HUDEP-2 (cell line): Measurements from ENCODE around the gene TPPP.
"Not testable (repeated sequence)": the region's sequence is repeated elsewhere in the genome, so short reads cannot be mapped to it uniquely, and the experiment has no call there.

Experiments used
- DNase-seq, 76 experiments: peaks; one replicate each; lab custom pipeline; 2025; ENCODE audit not compliant: unreplicated experiment in 76 of 76; lab: John Stamatoyannopoulos, UW

The TPPP gene

DNA sequence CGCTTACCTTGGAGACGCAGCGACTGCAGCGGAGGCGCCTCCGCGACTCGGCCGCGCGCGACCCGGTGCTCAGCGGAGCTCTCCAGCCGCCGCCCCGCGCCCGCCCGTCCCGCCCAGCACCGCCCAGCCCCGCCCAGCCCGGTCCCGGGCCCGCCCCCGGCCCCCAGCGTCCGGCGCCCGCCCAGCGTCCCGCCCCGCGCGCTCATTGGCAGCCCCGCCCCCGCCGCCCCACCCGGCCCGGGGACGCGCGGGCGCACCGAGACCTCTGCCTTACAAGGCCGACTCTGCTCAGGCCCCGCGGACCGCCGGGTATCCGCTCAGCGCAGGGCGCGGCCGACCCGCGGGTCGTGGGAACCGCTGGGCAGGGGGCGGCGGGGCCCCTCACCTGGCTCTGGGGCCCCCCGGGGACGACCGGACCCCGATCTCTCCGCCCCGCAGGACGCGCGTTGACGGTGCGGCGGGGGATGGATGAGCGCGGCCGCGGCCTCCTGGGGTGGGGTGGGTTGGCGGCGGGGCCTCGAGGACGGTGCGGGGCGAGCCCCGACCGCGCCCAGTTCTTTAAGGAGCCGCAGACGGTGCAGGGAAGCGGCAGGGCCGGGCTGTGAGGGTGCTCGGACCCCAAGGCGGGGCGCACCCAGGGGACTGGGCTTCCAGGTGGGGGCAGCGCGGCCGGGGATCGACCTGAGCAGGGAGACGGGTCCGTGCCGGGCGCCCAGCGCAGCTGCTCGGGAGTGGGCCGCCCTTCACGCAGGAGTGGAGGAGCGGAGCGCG is at the start of gene TPPP:
TPPP (minus strand) TSS at position 82 of the 771 bp plus-strand sequence. CDS start 15,292 bp downstream, outside the sequence.
- DNase-seq: peak in 54 of 76 experiments; percentile 8 to 80 (median 55)

DNA sequence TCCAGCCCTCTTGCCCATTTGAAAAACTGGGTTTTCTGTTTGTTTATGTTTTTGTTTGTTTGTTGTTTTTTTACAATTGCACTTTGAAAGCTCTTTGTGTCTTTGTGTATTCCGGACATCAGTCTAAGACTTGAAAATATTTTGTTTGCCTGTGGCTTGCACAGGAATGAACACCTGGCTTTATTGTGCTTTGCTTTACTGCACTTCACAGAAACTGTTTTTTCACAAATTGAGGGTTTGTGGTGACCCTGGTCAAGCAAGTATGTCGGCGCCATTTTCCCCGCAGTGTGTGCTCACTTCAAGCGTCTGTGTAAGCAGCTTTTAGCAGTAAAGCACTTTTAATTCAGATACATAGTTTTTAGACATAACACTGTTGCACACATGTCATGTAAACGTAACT is 49.1 kb upstream of the TPPP start:
- not testable (repeated sequence) for DNase-seq

DNA sequence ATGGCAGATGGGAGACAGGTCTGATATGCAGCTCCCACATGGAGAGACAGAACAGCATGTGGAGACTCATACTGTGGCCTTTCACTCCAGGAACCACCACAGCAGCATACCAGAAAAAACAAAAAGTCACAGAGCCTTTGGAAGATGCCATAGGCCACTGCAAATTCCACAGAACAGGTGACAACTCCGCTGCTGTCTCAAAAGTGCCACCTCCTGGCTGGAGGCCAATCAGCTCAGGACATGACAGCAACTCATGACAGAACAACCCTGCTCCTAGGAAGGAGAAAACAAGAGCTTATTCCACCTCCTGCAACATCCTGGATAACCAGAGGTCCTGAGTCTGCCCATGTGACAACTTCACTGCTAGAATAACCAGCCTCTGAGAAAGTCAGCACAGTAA is 41.0 kb upstream of the TPPP start:
- DNase-seq: not testable (repeated sequence)

DNA sequence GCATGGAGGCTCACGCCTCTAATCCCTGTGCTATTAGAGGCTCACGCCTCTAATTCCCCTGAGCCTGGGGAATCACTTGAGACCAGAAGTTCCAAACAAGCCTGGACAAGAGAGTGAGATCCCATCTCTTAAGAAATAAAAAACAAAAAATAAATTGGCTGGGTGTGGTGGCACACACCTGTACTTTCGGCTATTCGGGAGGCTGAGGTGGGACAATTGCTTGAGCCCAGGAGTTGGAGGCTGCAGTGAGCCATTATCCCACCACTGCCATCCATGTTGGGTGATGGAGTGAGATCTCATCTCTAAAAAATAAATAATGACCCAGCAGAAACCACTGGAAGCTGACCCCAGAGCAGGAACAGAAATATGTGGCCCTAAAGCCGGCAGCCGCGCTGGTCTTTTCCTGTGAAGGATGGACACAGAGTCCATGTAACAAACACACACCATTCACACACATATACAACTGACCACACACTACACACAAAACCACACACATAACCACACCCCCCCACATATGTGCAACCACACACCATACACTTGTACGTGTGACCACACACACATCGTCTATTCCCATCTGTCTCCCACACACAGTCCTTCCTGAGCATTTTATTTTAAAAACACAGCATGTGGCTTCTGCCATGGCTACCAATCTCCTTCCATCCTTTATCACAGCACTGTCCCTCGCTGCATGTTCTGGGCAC is 39.8 kb upstream of the TPPP start:
- DNase-seq: not testable (repeated sequence)

DNA sequence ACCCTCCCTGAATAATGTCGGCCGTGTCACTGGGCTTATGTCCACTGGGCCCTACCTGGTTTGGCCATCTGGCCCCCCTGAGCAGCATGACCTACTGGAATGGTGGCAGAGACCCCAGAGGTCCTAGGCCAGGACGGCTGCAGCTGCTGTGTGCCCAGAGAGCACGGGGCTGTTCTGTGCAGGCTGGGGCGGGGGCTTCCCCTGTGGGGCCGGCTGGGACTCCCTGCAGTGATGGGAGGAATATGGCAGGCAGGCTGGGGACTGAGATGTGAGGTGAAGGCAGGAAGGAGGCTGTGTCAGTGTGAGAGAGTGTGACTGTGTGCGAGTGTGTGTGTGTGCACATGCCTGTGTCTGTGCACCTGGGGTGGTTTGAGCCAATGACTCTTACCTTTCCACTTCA is 36.1 kb upstream of the TPPP start:
- not testable (repeated sequence) for DNase-seq

DNA sequence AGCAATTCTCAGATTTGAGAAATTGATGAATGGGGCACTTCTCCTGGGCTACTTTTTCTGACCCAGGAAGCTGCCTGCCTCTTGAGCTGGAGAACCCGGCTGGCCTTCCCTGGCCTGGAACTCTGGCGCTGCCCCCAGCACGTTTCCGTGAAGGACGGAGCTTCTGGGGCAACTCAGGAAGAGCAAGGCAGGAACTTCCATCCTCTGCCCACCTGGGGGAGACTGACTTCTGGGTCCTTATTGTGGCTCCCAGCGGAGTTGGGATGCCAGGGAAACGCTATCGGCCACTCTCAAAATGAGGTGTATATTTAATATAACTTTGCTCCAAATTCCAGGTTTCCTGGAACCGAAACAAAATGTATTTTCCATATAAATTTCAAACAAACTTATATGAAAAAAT is 33.9 kb upstream of the TPPP start:
- not testable (repeated sequence) for DNase-seq

DNA sequence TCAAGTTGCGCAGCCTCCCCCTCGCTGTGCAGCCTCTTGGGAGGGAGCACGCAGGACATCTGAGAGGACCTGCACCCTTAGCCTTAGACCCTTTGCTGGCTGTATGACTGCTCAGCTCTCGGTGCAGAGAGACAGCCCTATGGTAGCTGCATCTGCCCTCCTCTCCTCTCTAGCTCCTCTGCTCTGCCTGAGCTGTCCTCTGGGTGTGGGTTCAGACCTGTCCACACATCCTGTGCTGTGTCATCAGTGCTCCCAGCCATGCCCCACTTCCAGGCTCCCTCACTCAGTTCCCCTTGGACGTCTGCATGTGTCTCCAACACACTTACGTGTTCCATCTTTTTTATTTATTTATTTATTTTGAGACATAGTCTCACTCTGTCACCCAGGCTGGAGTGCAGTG is 30.7 kb upstream of the TPPP start:
- DNase-seq: not testable (repeated sequence)

DNA sequence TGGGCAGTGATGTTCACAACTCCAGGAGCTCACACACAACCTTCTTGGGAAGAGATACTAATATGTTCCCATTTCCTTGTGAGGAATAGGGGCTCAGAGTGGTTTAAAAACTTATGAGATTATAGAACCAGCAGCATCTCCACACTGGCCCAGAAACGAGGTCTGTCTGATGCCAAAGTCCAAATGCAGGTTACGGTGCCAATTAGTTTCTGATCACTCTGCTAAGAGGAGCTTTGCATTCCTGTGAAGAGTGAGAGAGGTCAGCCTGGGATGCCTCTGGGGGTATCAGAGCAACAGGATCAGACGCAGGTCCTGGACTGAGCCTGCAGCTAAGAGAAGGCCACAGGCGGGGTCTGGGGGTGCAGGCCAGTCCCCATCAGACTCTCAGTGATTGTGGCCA is 30.2 kb upstream of the TPPP start:
- not testable (repeated sequence) for DNase-seq

DNA sequence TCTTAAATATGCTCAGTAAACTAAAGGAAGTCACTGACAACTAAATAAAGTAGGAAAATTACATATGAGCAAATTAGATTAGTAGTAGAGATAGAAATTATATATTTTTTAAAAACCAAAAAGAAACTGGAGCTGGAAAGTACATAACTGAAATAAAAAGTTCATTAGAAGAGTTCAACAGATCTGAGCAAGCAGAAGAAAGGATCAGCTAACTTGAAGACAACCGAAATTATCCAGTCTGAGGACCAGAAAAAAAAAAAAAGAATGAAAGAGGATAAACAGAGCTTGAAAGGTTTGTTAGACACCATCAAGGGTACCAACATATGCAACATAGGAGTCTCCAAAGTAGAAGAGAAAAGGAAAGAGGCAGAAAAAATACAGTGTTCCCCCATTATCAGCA is 26.2 kb upstream of the TPPP start:
- DNase-seq: not testable (repeated sequence)

DNA sequence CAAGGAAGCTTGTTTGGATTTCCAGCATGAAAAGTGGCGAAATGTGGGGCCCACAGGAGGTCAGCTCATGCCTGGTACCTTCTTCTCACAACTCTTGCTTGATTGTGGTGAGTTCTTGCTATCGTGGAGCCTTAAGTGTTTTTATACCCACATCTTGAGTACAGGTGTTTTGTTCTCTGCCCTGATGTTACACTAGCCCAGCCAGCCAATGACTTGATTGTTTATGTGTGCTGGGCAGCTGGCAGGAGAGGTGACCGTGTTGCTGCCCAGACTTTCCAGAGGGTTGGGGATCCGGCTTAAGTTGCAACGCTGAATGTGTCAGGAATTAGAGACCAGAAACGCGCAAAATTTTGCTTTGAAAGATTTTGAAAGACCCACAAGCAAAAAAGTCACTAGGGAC is 24.0 kb upstream of the TPPP start:
- no peak for DNase-seq

DNA sequence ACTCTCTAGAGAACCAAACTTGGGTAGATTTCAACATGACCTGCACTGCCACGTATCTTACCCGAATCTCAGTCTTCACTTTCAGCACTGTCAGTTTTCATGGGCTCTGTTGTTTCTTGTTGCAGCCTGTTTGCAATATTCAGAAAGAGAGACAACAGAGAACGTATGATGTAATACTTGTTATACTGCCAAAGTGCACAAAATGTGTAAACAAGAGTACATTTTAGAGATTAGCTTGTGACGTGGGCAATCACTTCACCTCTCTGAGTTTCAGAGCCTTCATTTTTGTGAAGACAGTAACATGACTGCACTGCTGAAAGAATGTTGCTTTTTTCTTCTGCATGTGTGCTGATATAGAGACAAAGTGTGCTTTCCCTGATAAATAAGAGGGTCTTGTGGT is 23.6 kb upstream of the TPPP start:
- not testable (repeated sequence) for DNase-seq

DNA sequence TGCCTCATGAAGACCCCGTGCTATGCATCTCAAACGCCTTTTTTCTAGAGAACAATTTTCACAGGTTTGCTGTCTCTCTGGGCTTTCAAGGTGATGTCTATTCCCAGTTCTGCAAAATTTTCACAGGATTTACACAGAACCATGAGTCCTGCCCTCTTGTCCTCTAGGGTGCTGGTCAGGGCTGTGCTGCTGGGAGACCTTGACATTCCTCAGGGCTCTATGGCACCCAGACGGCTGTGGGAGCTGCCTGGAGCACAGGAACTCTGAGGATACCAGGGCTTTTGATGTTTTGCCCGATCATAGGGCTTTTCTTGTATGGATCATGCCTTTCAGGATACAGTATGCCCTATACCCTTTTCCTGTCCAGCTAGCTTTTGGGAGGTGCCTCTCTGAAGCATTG is 22.5 kb upstream of the TPPP start:
- not testable (repeated sequence) for DNase-seq

DNA sequence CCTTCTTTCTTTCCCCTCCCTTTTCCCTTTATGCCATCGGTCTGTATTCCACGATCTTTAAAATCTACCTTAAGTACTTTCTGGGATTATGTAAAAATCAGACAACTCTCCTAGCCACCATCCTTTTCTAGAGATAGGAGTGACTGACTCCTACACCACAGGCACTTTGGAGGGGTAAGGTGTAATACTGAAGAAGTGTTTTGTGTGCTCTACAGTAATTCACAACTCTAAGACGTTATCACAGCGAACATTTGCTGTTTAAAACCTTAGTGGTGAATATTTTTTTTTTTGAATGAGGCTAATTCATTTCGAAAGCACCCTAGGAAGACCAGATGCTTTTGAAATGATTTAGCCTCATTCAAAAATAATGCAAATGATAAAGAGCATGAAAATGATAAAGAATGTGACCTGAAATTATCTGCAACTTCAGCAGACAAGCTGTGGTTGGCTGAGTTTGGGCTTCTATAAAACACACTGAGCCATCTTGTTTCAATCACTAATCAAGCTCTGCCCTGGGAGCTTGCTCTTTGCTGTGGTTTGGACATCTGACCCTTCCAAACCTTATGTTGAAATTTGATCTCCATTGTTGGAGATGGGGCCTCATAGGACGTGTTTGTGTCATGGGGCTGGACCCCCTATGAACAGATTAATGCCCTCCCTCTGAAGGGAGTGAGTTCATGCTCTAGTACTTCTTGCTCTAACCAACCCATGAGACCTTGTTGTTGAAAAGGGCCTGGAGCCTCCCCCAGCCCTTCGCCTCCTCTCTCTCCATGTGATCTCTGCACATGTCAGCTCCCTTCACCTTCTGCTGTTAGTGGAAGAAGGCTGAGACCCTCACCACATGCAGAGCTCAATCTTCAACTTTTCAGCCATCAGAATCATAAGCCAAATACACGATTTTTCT is 21.3 kb upstream of the TPPP start:
- DNase-seq: not testable (repeated sequence)

DNA sequence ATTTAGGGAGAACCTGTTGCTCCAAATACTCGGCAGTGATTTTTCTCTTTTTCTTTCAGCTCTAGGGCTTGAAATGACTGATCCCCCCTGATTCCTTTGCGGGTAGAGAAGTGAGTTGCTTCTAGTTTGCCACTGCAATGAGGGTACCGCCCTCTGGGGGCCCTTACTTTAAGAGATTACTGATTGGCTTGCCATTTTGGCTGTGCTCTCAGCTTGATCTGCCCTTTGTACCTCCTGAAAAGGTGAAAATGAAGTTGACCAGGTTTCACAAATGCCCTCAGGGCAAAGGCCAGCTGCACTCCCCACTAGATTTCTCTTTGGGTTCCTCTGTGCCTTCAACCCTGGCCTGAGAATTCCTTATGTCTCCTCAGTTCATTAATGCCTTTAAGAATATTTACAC is 20.5 kb upstream of the TPPP start:
- not testable (repeated sequence) for DNase-seq

DNA sequence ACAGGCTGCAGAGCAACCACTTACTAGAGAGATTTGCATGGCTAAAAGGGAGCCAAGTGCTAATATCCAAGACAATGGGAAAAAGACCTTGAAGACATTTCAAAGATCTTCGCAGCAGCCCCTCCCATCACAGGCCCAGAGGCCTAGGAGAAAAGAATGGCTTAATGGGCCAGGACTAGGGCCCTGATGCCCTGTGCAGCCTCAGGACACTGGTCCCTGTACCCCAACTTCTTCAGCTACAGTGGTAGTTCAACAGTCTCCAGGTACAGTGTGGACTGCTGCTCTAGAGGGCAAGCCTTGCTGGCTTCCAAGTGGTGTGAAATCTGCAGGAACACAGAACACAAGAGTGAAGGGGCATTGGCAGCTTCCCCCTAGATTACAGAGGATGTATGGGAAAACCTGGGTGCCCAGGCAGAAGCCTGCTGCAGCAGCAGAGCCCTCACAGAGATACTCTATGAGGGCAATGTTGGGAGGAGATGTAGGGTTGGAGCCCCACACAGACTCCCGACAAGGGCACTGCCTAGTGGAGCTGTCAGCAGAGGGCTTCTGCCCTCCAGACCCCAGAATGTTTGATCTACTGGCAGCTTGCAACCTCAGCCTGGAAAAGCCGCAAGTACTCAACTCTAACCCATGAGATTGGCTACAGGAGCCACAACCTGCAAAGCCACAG is 15.8 kb upstream of the TPPP start:
- DNase-seq: not testable (repeated sequence)

DNA sequence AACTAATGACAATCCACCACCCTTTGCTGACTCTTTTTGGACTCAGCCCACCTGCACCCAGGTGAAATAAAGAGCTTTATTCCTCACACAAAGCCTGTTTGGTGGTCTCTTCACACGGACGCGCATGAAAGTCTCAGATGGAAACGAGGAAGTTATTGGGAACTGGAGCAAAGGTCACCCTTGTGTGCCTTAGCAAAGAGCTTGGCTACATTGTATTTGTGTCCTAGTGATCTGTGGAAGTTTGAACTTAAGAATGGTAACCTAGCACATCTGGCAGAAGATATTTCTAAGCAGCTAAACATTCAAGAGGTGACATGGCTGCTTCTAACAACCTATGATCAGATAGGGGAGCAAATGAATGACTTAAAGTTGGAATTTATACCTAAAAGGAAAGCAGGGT is 15.2 kb upstream of the TPPP start:
- not testable (repeated sequence) for DNase-seq

DNA sequence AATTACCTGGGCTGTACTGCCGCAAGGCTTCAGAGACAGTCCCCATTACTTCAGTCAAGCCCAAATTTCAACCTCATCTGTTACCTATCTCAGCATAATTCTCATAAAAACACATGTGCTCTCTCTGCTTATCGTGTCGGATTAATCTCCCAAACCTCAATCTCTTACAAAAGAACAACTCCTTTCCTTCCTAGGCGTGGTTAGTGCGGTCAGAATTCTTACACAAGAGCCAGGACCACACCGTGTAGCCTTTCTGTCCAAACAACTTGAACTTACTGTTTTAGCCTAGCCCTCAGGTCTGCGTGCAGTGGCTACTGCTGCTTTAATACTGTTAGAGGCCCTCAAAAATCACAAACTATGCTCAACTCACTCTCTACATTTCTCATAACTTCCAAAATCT is 13.0 kb upstream of the TPPP start:
- DNase-seq: not testable (repeated sequence)

DNA sequence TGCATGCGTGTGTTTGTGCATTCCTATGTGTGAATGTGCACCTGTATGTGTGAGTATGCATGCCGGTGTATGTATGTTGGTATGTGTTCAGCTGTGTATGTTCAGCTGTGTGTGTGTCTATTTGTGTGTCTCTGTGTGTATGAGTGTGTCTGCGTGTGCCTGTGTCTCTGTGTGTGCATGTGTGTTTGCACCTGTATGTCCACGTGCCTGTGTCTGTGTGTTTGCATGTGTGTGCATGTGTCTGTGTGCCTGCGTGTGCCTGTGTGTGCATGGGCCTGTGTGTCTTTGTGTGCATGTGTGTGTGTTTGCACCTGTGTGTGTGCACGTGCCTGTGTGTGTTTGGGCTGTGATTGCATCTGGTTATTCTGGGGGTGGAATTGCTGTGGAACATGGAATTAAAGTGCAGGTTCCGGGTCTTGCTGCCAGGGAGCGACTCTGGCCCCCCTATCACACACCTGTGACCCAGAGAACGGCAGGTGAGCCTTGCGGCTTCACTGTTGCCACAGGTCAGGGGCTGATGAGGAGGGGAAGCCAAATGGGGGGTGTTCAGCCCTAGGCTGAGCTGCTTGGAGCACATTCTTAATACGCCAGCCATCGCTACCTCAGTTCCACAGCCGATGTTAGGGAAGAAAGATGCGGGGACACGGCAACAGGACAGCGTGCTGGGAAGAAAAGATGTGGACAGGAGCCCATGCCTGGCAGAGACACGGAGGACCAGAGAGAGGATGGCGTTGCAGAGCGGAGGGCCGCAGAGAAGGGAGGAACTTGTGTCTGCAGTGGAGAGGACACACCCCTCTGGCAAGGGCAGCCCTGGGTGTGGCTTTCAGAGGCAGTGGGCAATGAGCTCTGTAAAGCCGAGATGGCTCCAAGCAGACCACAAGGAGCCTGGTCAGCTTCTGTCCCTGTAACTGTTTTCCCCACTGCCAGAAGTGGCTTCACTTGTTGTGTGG is 3.9 kb upstream of the TPPP start:
- peak in 1 of 76 experiments; percentile 10 for DNase-seq

DNA sequence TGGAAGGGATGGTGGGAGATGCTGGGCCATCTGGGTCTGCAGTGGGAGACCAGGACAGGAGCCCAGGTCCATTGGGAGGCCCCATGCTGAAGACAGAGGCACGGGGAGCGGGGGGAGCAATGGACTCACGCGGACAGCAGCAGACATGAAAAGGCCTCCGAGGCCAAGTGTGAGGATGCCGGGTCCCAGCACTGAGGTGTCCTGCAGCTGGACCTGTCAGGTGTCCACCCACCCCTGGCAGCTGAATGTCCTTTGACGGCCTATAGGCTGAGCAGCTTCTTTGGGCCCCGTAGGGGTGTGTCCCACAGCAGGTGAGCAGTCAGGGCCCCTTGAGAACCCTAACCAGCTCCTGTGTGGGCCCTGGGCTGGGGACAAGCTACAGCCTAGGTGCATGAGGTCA is 3.0 kb upstream of the TPPP start:
- not testable (repeated sequence) for DNase-seq
